Sigmoid colon (tissue), 7 donors: ENCODE data around the gene CATSPERE. TPM values are rescaled to one million over a fixed set of nuclear protein-coding genes. Genes with fewer than 3 reads are reported as not detected.

Source experiments
- DNase-seq: peaks from one replicate; pipeline ENCODE4 v3.0.0-alpha.2; 2019
- H3K27ac ChIP-seq, 4 donors: fragments of 200-600 bp; sonication (generic); one replicate each; pipeline ENCODE4 v1.5.1; 2016 to 2019; ENCODE audit warnings: mild to moderate bottlenecking in 1 of 4
- H3K27me3 ChIP-seq, 3 donors: fragments of 200-600 bp; sonication (generic); one replicate each; pipeline ENCODE4 v1.5.1; 2019; ENCODE audit warnings: mild to moderate bottlenecking in 1 of 3
- H3K36me3 ChIP-seq, 4 donors: fragments of 200-600 bp; sonication (generic); one replicate each; pipeline ENCODE4 v1.5.1; 2016 to 2019
- H3K4me1 ChIP-seq, 4 donors: fragments of 200-600 bp; sonication (generic); one replicate each; pipeline ENCODE4 v1.5.1; 2017 to 2019
- H3K4me3 ChIP-seq, 4 donors: fragments of 200-600 bp; sonication (generic); one replicate each; pipeline ENCODE4 v1.5.1; 2017 to 2019; ENCODE audit warnings: mild to moderate bottlenecking in 2 of 4, moderate library complexity in 1 of 4
- H3K9me3 ChIP-seq, 4 donors: fragments of 200-600 bp in 3 of 4; sonication (generic) in 3 of 4; one replicate each; pipeline versions ENCODE4 v1.5.1 to v1.6.1; 2013 to 2019
- EP300 ChIP-seq, 4 donors: sonication (generic); formaldehyde crosslinking; IDR thresholded peaks; one replicate each; pipeline ENCODE4 v1.6.1; 2017; ENCODE audit warnings: antibody characterized with exemption in 4 of 4
- POLR2A ChIP-seq, 2 donors: fragments of 450-650 bp; IDR thresholded peaks; one replicate each; pipeline ENCODE4 v1.6.1; 2016; ENCODE audit warnings: antibody characterized with exemption in 2 of 2, mild to moderate bottlenecking in 2 of 2, moderate library complexity in 2 of 2
- POLR2AphosphoS5 ChIP-seq, 4 donors: sonication (generic); formaldehyde crosslinking; IDR thresholded peaks; one replicate each; pipeline ENCODE4 v1.6.1; 2017; ENCODE audit warnings: antibody characterized with exemption in 4 of 4
- WGBS, 2 donors: extraction: QIAGEN DNeasy Blood & Tissue Kit; methylation state at CpG; one replicate each; pipeline ENCODE4 v1.1.7; 2013; 5-methylcytosine and 5-hydroxymethylcytosine counted together
- intact Hi-C: fragments of 100-400 bp; cut with DNase I; formaldehyde crosslinking; loops from one replicate; pipeline ENCODE4 v1.15.1; 2023
- polyA plus RNA-seq, 3 donors: library from polyadenylated mRNA; stranded (reverse); fragments of 200-250 nt; gene quantifications; one replicate each; pipeline ENCODE4 v1.2.3, GENCODE V29; 2013
- total RNA-seq, 4 donors: library from RNA; depleted of rRNA; stranded (reverse); fragments of >200 nt; gene quantifications; one replicate each; pipeline ENCODE4 v1.1.0, GENCODE V29; 2016
- TF ChIP-seq, protein P1 (sequence below), 4 experiments: fragments of 450-650 bp in 3 of 4; fragments of 200-600 bp in 1 of 4; IDR thresholded peaks; one replicate each; pipeline ENCODE4 v1.5.1; 2016 to 2019; ENCODE audit warnings: antibody characterized with exemption in 4 of 4, mild to moderate bottlenecking in 3 of 4, moderate library complexity in 2 of 4
- donor health status: healthy with polysubstance abuse.
- donor health status: Bipolar disorder and iron deficiency.
- donor health status: healthy.

CATSPERE gene
- total and polyA plus RNA-seq, 7 donors = 0.31 to 2.0 (median 1.4) TPM; not detected in 2

GRCh38 chr1:244590670-244591069, 129.6 kb downstream of the CATSPERE start:
- H3K4me1 ChIP-seq = no peaks in the 10 kb centered on the region
- H3K36me3 ChIP-seq = no peaks in the 10 kb centered on the region
- 94 to 98% methylated on average over 2 of the region's 2 CpGs for WGBS, 2 donors
- no peak overlapping the region for H3K4me3 ChIP-seq
- H3K27ac ChIP-seq = no peak overlapping the region
- intact Hi-C loops = no loop called here
- TF ChIP-seq, protein P1, sequence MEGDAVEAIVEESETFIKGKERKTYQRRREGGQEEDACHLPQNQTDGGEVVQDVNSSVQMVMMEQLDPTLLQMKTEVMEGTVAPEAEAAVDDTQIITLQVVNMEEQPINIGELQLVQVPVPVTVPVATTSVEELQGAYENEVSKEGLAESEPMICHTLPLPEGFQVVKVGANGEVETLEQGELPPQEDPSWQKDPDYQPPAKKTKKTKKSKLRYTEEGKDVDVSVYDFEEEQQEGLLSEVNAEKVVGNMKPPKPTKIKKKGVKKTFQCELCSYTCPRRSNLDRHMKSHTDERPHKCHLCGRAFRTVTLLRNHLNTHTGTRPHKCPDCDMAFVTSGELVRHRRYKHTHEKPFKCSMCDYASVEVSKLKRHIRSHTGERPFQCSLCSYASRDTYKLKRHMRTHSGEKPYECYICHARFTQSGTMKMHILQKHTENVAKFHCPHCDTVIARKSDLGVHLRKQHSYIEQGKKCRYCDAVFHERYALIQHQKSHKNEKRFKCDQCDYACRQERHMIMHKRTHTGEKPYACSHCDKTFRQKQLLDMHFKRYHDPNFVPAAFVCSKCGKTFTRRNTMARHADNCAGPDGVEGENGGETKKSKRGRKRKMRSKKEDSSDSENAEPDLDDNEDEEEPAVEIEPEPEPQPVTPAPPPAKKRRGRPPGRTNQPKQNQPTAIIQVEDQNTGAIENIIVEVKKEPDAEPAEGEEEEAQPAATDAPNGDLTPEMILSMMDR (IDR thresholded peaks at IDR 0.05) = no peak
- TF ChIP-seq POLR2A (IDR thresholded peaks at IDR 0.05) (no peak), POLR2AphosphoS5 (IDR thresholded peaks at IDR 0.05) (no peak), EP300 (IDR thresholded peaks at IDR 0.05) (no peak)
- no peaks in the 10 kb centered on the region for H3K27me3 ChIP-seq
- H3K9me3 ChIP-seq = peaks cover 0 to 2% (median 0%) of the 10 kb centered on the region in 4 donors
- DNase-seq = no peak

- H3K4me3 ChIP-seq = no peak overlapping the region
- no peak for TF ChIP-seq POLR2AphosphoS5 (IDR thresholded peaks at IDR 0.05)
- TF ChIP-seq, protein P1 (IDR thresholded peaks at IDR 0.05) = no peak
- no peak for TF ChIP-seq POLR2A (IDR thresholded peaks at IDR 0.05)
- TF ChIP-seq EP300 (IDR thresholded peaks at IDR 0.05) = no peak
- DNase-seq = no peak
- H3K9me3 ChIP-seq = no peaks in the 10 kb centered on the region
- H3K4me1 ChIP-seq = peaks cover 0 to 9% (median 0%) of the 10 kb centered on the region in 4 donors
- intact Hi-C loops = no loop called here
- no peaks in the 10 kb centered on the region for H3K27me3 ChIP-seq
- no peak overlapping the region for H3K27ac ChIP-seq
- H3K36me3 ChIP-seq = no peaks in the 10 kb centered on the region
- WGBS, 2 donors = 93 to 95% methylated on average over 5 of the region's 5 CpGs
Measured at GRCh38 chr1:244598611-244599010, 137.5 kb downstream of the CATSPERE start.

DNA sequence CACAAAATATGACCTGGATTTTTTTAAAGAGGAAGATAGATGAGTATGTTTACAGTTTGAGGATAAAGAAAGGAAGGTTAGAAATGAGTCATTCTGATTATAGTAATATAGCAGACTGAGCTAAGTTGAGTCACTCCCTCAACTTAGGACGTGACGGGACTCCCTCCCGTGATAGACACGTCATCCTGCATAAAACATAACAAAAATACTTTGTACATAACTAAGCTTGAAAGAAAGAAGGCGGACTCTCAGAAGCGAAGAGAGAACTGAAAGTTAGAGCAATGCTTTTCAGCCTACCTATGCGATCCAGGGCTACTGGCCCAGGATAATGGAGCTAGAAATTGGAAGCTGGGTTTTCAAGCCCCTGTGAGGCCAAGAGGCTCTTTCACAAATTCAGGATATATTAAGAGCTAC, 138.9 kb downstream of the CATSPERE start:
- Histone ChIP-seq H3K4me1 (peaks cover 0 to 9% (median 0%) of the 10 kb centered on the region in 4 donors), H3K27me3 (no peaks in the 10 kb centered on the region), H3K36me3 (no peaks in the 10 kb centered on the region), H3K27ac (peak overlapping the region in 2 of 4 donors; percentile 33 to 48), H3K4me3 (peak overlapping the region in 1 of 4 donors; percentile 6), H3K9me3 (no peaks in the 10 kb centered on the region)
- no peak for TF ChIP-seq POLR2A (IDR thresholded peaks at IDR 0.05)
- peak in 1 of 4 donors; percentile 54 for TF ChIP-seq POLR2AphosphoS5 (IDR thresholded peaks at IDR 0.05)
- DNase-seq = no peak
- WGBS, 2 donors = 37 to 55% methylated on average over 7 of the region's 7 CpGs
- intact Hi-C loops = loop anchor here (5.0 kb wide), 2 partner anchors 267 to 442 kb away; no protein-coding TSS in a partner anchor

DNA sequence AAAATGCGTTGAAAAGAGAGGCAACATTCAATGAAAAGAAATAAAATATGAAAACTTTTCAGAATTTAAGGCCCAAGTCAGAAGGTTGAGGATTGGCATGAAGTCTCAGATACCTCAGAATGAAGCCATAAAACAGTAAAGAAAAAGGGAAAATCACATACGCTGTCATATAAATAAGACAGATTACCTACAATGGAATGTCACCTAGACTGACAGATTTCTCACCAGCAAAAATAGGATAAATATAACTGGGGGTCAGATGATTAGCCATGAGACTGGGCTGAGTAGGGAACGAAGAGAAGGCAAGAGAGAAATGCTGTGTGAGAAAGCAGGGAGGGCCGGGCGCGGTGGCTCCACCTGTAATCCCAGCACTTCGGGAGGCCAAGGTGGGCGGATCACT, 140.3 kb downstream of the CATSPERE start:
- intact Hi-C loops = loop anchor here (5.0 kb wide), 2 partner anchors 266 to 441 kb away; no protein-coding TSS in a partner anchor
- TF ChIP-seq, protein P1 (IDR thresholded peaks at IDR 0.05) = no peak
- no peak for TF ChIP-seq POLR2A (IDR thresholded peaks at IDR 0.05)
- TF ChIP-seq POLR2AphosphoS5 (IDR thresholded peaks at IDR 0.05) = no peak
- no peak for TF ChIP-seq EP300 (IDR thresholded peaks at IDR 0.05)
- Histone ChIP-seq H3K4me1 (peaks cover 0 to 9% (median 0%) of the 10 kb centered on the region in 4 donors), H3K27me3 (no peaks in the 10 kb centered on the region), H3K4me3 (no peak overlapping the region), H3K9me3 (no peaks in the 10 kb centered on the region), H3K27ac (no peak overlapping the region), H3K36me3 (no peaks in the 10 kb centered on the region)
- no peak for DNase-seq
- WGBS, 2 donors = 75 to 86% methylated on average over 8 of the region's 8 CpGs

DNA sequence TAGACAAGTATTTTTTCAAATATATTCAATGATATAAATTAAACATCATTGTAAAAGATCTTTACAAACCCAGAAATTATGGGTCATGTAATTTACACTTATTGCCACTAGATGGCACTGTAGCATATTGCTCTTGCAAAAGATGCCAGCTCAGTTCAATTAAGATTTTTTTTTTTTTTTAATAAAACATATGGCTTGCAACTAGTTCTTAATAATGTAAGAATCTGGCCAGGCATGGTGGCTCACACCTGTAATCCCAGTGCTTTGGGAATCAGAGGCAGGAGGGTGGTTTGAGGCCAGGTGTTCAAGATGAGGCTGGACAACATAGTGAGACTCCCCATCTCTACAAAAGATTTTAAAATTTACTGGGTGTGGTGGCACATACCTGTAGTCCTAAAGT, 142.4 kb downstream of the CATSPERE start:
- no peak for TF ChIP-seq POLR2A (IDR thresholded peaks at IDR 0.05)
- TF ChIP-seq, protein P1 (IDR thresholded peaks at IDR 0.05) = peak; percentile 58 to 83 (median 66)
- H3K27me3 ChIP-seq = no peaks in the 10 kb centered on the region
- H3K27ac ChIP-seq = no peak overlapping the region
- H3K4me1 ChIP-seq = peaks cover 0 to 9% (median 0%) of the 10 kb centered on the region in 4 donors
- H3K36me3 ChIP-seq = no peaks in the 10 kb centered on the region
- no peaks in the 10 kb centered on the region for H3K9me3 ChIP-seq
- H3K4me3 ChIP-seq = no peak overlapping the region
- intact Hi-C loops = loop anchor here (1.0 to 5.0 kb wide), 3 partner anchors 193 to 439 kb away; no protein-coding TSS in a partner anchor
- DNase-seq = no peak
